Heart right ventricle (tissue), 16 donors: Measurements from ENCODE around the gene TBXAS1. TPM values are rescaled to one million over a fixed set of nuclear protein-coding genes. Genes with fewer than 3 reads are reported as not detected.

Experiments used
- ATAC-seq, 8 donors: fragments of 200-7000 bp; cut with Tn5 transposase; one replicate each; pipeline ENCODE4 v1.9.1; 2020; ENCODE audit warnings: mild to moderate bottlenecking in 8 of 8, moderate library complexity in 8 of 8, moderate number of reproducible peaks in 1 of 8
- DNase-seq, 2 donors: peaks; one replicate each; pipeline ENCODE4 v3.0.0-alpha.2; 2020
- H3K27ac ChIP-seq, 10 donors: fragments of 200-600 bp; sonication (generic) in 2 of 10; one replicate each; pipeline versions ENCODE4 v1.5.0 to v1.8.0; 2020 to 2022; ENCODE audit warnings: mild to moderate bottlenecking in 3 of 10
- H3K27me3 ChIP-seq, 7 donors: fragments of 200-600 bp; one replicate each; pipeline ENCODE4 v1.8.0; 2021 to 2022; ENCODE audit warnings: mild to moderate bottlenecking in 2 of 7
- H3K36me3 ChIP-seq, 9 donors: fragments of 200-600 bp; sonication (generic) in 1 of 9; one replicate each; pipeline versions ENCODE4 v1.5.0 to v1.8.0; 2020 to 2022; ENCODE audit warnings: mild to moderate bottlenecking in 2 of 9
- H3K4me1 ChIP-seq, 9 donors: fragments of 200-600 bp; sonication (generic) in 1 of 9; one replicate each; pipeline versions ENCODE4 v1.5.0 to v1.8.0; 2020 to 2022; ENCODE audit warnings: mild to moderate bottlenecking in 4 of 9
- H3K4me3 ChIP-seq, 10 donors: fragments of 200-600 bp; sonication (generic) in 2 of 10; one replicate each; pipeline versions ENCODE4 v1.5.0 to v1.8.0; 2020 to 2022; ENCODE audit warnings: mild to moderate bottlenecking in 7 of 10, moderate library complexity in 2 of 10
- H3K9me3 ChIP-seq, 11 donors: fragments of 200-600 bp in 10 of 11; sonication (generic) in 2 of 11; one replicate each; pipeline versions ENCODE4 v1.5.0 to v1.8.0; 2013 to 2022; ENCODE audit warnings: mild to moderate bottlenecking in 2 of 11, control low read depth in 1 of 11, moderate library complexity in 1 of 11
- CTCF ChIP-seq, 9 donors: fragments of 200-600 bp; sonication (generic) in 2 of 9; IDR thresholded peaks; one replicate each; pipeline versions ENCODE4 v1.5.0 to v1.8.0; 2021 to 2022; ENCODE audit warnings: antibody characterized with exemption in 9 of 9, mild to moderate bottlenecking in 5 of 9, moderate library complexity in 1 of 9
- WGBS, 2 donors: extraction: QIAGEN DNeasy Blood & Tissue Kit; methylation state at CpG; one replicate each; pipeline ENCODE4 v1.1.7; 2013; ENCODE audit warnings: inconsistent platforms in 1 of 2; 5-methylcytosine and 5-hydroxymethylcytosine counted together
- intact Hi-C, 10 donors: fragments of 100-400 bp; cut with DNase I; formaldehyde crosslinking; loops; one replicate each; pipeline versions ENCODE4 v1.11.1 to v1.14.2; 2022
- polyA plus RNA-seq, 2 donors: library from polyadenylated mRNA; stranded (reverse); fragments of 200-250 nt; gene quantifications; one replicate each; pipeline ENCODE4 v1.2.3, GENCODE V29; 2013
- total RNA-seq, 10 donors: library from RNA; stranded (reverse); fragmentation: NEBNext Ultra II Directional in 3 of 10; extraction: Animal tissue kit (Norgen Biotek cat#: 25700) in 3 of 10; gene quantifications; one replicate each; pipeline versions ENCODE4 v1.2.1 to v1.2.4, GENCODE V29; 2021 to 2023
- donor health status: Arrhythmogenic right ventricular cardiomyopathy.
- donor health status: ischemic (EF 13 %, LVEDD 7.1; RV severe dilation, severe dysfunction).
- donor health status: healthy with polysubstance abuse.
- donor health status: DM: no; HTN: yes; CAD: no.
- donor health status: DM: no; HTN: no; CAD: no.
- donor health status: ischemic (EF 25% LVEDD 6.9; RV normal size, moderate dysfunction).
- donor health status: ischemic (EF 25% LVEDD 5.7; RV mildly dilated, moderate dysfunction).
- donor health status: healthy.
- donor health status: DM: yes; HTN: yes; CAD: no.
- donor health status: Ischemic cardiomyopathy.
- donor health status: ischemic (EF 35%, LVEDD 5.7; RV mildly dilated, moderate dysfunction).
- donor health status: nonischemic (EF 11% LVEDD 7.7; RV severe dilation, severe dysfunction).
- donor health status: DM: yes; HTN: yes; CAD: no.
- donor health status: PGD.
- donor health status: ischemic (EF 29% LVEDD 5.4; RV normal size, mild dysfunction).
- donor health status: nonischemic (EF 23%, LVEDD 6.1; RV moderate dilation, normal function).

TBXAS1 gene
- total and polyA plus RNA-seq, 12 donors = 1.7 to 17.7 (median 3.7) TPM

- peaks cover 0 to 43% (median 0%) of the 10 kb centered on the region in 9 donors for H3K36me3 ChIP-seq
- H3K9me3 ChIP-seq = no peaks in the 10 kb centered on the region
- TF ChIP-seq CTCF (IDR thresholded peaks at IDR 0.05) = no peak
- H3K27ac ChIP-seq = no peak overlapping the region
- DNase-seq (no peak), ATAC-seq (no peak)
- no peak overlapping the region for H3K4me3 ChIP-seq
- no peaks in the 10 kb centered on the region for H3K27me3 ChIP-seq
- intact Hi-C loops = no loop called here
- H3K4me1 ChIP-seq = no peaks in the 10 kb centered on the region
- 91 to 92% methylated on average over 17 of the region's 17 CpGs for WGBS, 2 donors
Observed at GRCh38 chr7:139955109-139955820, 126.2 kb downstream of the TBXAS1 start.

GRCh38 chr7:139958599-139959284 is 129.7 kb downstream of the TBXAS1 start:
- no peak for TF ChIP-seq CTCF (IDR thresholded peaks at IDR 0.05)

GRCh38 chr7:139959285-139959628 is 130.2 kb downstream of the TBXAS1 start:
- WGBS, 2 donors = 76 to 79% methylated on average over 6 of the region's 6 CpGs
- no peak for ATAC-seq
- DNase-seq = no peak
- Histone ChIP-seq H3K36me3 (peaks cover 0 to 69% (median 0%) of the 10 kb centered on the region in 9 donors), H3K9me3 (no peaks in the 10 kb centered on the region), H3K27me3 (no peaks in the 10 kb centered on the region), H3K27ac (no peak overlapping the region), H3K4me3 (no peak overlapping the region), H3K4me1 (no peaks in the 10 kb centered on the region)
- no peak for TF ChIP-seq CTCF (IDR thresholded peaks at IDR 0.05)
- intact Hi-C loops = no loop called here

More at GRCh38 chr7:139958599-139959284, 129.7 kb downstream of the TBXAS1 start:
- intact Hi-C loops = no loop called here
- 93 to 95% methylated on average over 14 of the region's 14 CpGs for WGBS, 2 donors
- DNase-seq (no peak), ATAC-seq (no peak)
- Histone ChIP-seq H3K27ac (no peak overlapping the region), H3K36me3 (peaks cover 0 to 64% (median 0%) of the 10 kb centered on the region in 9 donors), H3K4me1 (no peaks in the 10 kb centered on the region), H3K9me3 (no peaks in the 10 kb centered on the region), H3K27me3 (no peaks in the 10 kb centered on the region), H3K4me3 (no peak overlapping the region)

GRCh38 chr7:139959718-139960117 is 130.7 kb downstream of the TBXAS1 start:
- intact Hi-C loops = no loop called here
- WGBS, 2 donors = 79 to 80% methylated on average over 5 of the region's 5 CpGs

More at GRCh38 chr7:139959718-139960117, 130.7 kb downstream of the TBXAS1 start:
- no peaks in the 10 kb centered on the region for H3K27me3 ChIP-seq
- no peak overlapping the region for H3K27ac ChIP-seq
- ATAC-seq = no peak
- H3K4me1 ChIP-seq = no peaks in the 10 kb centered on the region
- no peaks in the 10 kb centered on the region for H3K9me3 ChIP-seq
- no peak for TF ChIP-seq CTCF (IDR thresholded peaks at IDR 0.05)
- H3K36me3 ChIP-seq = peaks cover 0 to 74% (median 0%) of the 10 kb centered on the region in 9 donors
- H3K4me3 ChIP-seq = no peak overlapping the region
- no peak for DNase-seq
